ENCODE measurements around the gene SKA2. TPM values are rescaled to one million over a fixed set of nuclear protein-coding genes. Genes with fewer than 3 reads are reported as not detected.

Gene SKA2
- total RNA-seq, 1 donor from 2014 or later = 60.2 TPM

DNA sequence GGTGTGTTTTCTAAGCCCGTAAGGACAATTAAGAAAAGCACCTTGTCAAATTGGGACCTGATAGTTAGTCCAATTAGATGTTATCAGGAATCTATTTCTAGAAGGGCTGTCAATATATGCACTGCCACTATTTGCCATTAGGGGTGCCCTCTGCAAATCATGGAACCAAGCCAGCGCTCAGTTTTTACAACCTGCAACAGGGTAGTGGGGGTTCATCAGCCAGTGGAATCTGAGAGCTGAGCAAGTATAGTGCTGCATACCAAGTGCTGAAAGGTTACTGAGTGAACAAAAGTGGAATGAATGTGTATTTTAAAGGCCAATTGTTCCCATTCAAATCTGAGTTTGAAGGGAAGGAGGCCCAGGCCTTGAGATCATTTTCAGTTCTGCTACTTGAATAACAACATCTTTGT lies 11.0 kb upstream of the SKA2 start:
- no peaks in the 10 kb centered on the region for H3K27me3 Mint-ChIP-seq (ENCODE audit: unreplicated experiment)
- no peaks in the 10 kb centered on the region for H3K9me3 Mint-ChIP-seq (ENCODE audit: unreplicated experiment)
- H3K27ac Mint-ChIP-seq (ENCODE audit: unreplicated experiment) = peak overlapping the region; percentile 65
- no peaks in the 10 kb centered on the region for H3K36me3 Mint-ChIP-seq (ENCODE audit: unreplicated experiment)
- H3K4me3 Mint-ChIP-seq (ENCODE audit: unreplicated experiment) = no peak overlapping the region
- H3K4me1 Mint-ChIP-seq (ENCODE audit: unreplicated experiment) = peaks cover 8% of the 10 kb centered on the region
- DNase-seq (ENCODE audit: extremely low spot score, unreplicated experiment) = peak; percentile 82
- TF ChIP-seq CTCF (IDR thresholded peaks at IDR 0.05) = peak; percentile 68

GRCh38 chr17:59161477-59161876 lies 6.5 kb upstream of the SKA2 start:
- Mint-ChIP-seq H3K36me3 (ENCODE audit: unreplicated experiment) (no peaks in the 10 kb centered on the region), H3K27me3 (ENCODE audit: unreplicated experiment) (no peaks in the 10 kb centered on the region), H3K4me1 (ENCODE audit: unreplicated experiment) (peaks cover 39% of the 10 kb centered on the region), H3K27ac (ENCODE audit: unreplicated experiment) (peak overlapping the region; percentile 23), H3K9me3 (ENCODE audit: unreplicated experiment) (no peaks in the 10 kb centered on the region), H3K4me3 (ENCODE audit: unreplicated experiment) (no peak overlapping the region)
- no peak for TF ChIP-seq CTCF (IDR thresholded peaks at IDR 0.05)
- DNase-seq (ENCODE audit: extremely low spot score, unreplicated experiment) = no peak

GRCh38 chr17:59160157-59161025 lies 5.4 kb upstream of the SKA2 start:
- H3K36me3 Mint-ChIP-seq (ENCODE audit: unreplicated experiment) = no peaks in the 10 kb centered on the region
- H3K27me3 Mint-ChIP-seq (ENCODE audit: unreplicated experiment) = no peaks in the 10 kb centered on the region
- no peaks in the 10 kb centered on the region for H3K9me3 Mint-ChIP-seq (ENCODE audit: unreplicated experiment)
- no peak for TF ChIP-seq CTCF (IDR thresholded peaks at IDR 0.05)
- DNase-seq (ENCODE audit: extremely low spot score, unreplicated experiment) = no peak
- no peak overlapping the region for H3K4me3 Mint-ChIP-seq (ENCODE audit: unreplicated experiment)
- peak overlapping the region; percentile 76 for H3K27ac Mint-ChIP-seq (ENCODE audit: unreplicated experiment)
- H3K4me1 Mint-ChIP-seq (ENCODE audit: unreplicated experiment) = peaks cover 34% of the 10 kb centered on the region

DNA sequence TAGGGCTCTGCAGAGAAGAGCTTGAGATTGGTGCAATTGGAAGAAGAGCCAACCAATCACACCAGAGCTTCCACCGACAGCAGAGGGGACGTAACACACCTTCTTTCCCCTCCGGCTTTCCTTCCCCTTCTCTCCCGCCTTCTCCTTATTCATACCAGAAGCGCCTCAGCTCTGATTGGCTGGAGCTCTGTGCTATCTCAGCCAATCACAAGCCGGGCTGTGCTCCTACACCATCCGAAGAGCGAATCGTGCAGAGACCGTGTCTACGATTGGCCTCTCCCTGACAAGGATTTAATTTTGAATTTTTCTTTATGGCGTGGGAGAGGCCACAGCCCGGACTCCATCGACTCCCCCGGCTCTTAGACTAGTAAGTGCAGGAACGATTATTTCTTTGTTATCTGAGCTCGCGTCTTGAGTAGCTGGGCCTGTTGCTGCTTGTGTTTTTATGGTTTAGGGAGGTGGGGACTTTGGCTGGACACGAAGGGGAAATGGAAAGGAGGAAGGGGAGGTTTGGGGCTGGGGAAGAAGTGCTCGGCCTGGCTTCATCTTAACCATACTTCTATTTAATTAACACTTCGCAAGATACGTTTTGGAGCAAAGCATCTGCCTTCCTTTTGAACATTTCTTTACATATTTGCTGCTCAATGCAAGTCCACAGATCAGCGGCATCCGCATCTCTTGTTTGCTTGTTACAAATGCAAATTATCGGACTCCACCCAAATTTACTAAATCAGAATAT lies 622 bp upstream of the SKA2 start, which contains the start of gene PRR11:
Gene PRR11 (plus strand): TSS at position 308 of the 739 bp plus-strand sequence. CDS start 14,007 bp downstream, outside the sequence.
- Mint-ChIP-seq H3K4me3 (ENCODE audit: unreplicated experiment) (peak within 1 kb of the TSS; percentile 28), H3K9me3 (ENCODE audit: unreplicated experiment) (no peaks in the 10 kb centered on the region), H3K4me1 (ENCODE audit: unreplicated experiment) (peaks cover 53% of the 10 kb centered on the region), H3K27ac (ENCODE audit: unreplicated experiment) (no peak within 1 kb of the TSS), H3K36me3 (ENCODE audit: unreplicated experiment) (no peaks in the 10 kb centered on the region), H3K27me3 (ENCODE audit: unreplicated experiment) (no peaks in the 10 kb centered on the region)
- TF ChIP-seq CTCF (IDR thresholded peaks at IDR 0.05) = no peak
- peak; percentile 98 for DNase-seq (ENCODE audit: extremely low spot score, unreplicated experiment)

GRCh38 chr17:59154292-59154720 lies 680 bp downstream of the SKA2 start:
- H3K4me3 Mint-ChIP-seq (ENCODE audit: unreplicated experiment) = no peak overlapping the region
- DNase-seq (ENCODE audit: extremely low spot score, unreplicated experiment) = no peak
- H3K36me3 Mint-ChIP-seq (ENCODE audit: unreplicated experiment) = no peaks in the 10 kb centered on the region
- no peaks in the 10 kb centered on the region for H3K27me3 Mint-ChIP-seq (ENCODE audit: unreplicated experiment)
- peaks cover 52% of the 10 kb centered on the region for H3K4me1 Mint-ChIP-seq (ENCODE audit: unreplicated experiment)
- H3K27ac Mint-ChIP-seq (ENCODE audit: unreplicated experiment) = no peak overlapping the region
- no peaks in the 10 kb centered on the region for H3K9me3 Mint-ChIP-seq (ENCODE audit: unreplicated experiment)
- no peak for TF ChIP-seq CTCF (IDR thresholded peaks at IDR 0.05)
